DOHH2 (cell line): ENCODE measurements around the gene MXD4.

ENCODE experiments used
- CTCF ChIP-seq: fragments of 200-600 bp; sonication (generic); IDR thresholded peaks from one replicate; pipeline ENCODE4 v1.5.1; 2014; ENCODE audit warnings: antibody characterized with exemption, mild to moderate bottlenecking, low read depth, low read length; ENCODE audit not compliant: poor library complexity, severe bottlenecking
- EZH2phosphoT487 ChIP-seq: fragments of 200-600 bp; sonication (generic); IDR thresholded peaks from 2 replicates; pipeline ENCODE4 v1.6.1; 2017; ENCODE audit warnings: borderline replicate concordance, mild to moderate bottlenecking, antibody characterized with exemption, low read length, moderate library complexity, mixed read lengths

- no peak for TF ChIP-seq CTCF
- TF ChIP-seq EZH2phosphoT487, result no peak
Observed at GRCh38 chr4:2302387-2303119, 40.6 kb upstream of the MXD4 start.
